ENCODE data around the gene LMNTD1.

GRCh38 chr12:25496098-25496587 lies 56.9 kb downstream of the LMNTD1 start:
- TF ChIP-seq POLR2AphosphoS5 (IDR thresholded peaks at IDR 0.05; ENCODE audit: borderline replicate concordance, low read depth, low read length) (no peak), EZH2 (IDR thresholded peaks at IDR 0.05) (no peak)

Data from SK-N-MC (cell line).